GM06990 (cell line): Measurements from ENCODE around the gene PRR27.

Experiments used
- DNase-seq: peaks from one replicate; pipeline ENCODE4 v3.0.0-alpha.2; 2011; ENCODE audit not compliant: insufficient read length; ENCODE audit errors: extremely low read depth
- H3K27me3 ChIP-seq: replicated peaks from 2 replicates; pipeline ENCODE4 v1.6.0; 2011; ENCODE audit warnings: low read length; ENCODE audit not compliant: control insufficient read depth, insufficient read depth
- H3K36me3 ChIP-seq: 2 replicates; pipeline ENCODE4 v1.5.1; 2011; ENCODE audit warnings: low read length; ENCODE audit not compliant: control insufficient read depth, insufficient read depth
- H3K4me3 ChIP-seq: replicated peaks from 2 replicates; pipeline ENCODE4 v1.5.1; 2011; ENCODE audit warnings: low read depth, mild to moderate bottlenecking, control low read depth, low read length
- CTCF ChIP-seq: IDR thresholded peaks from 2 replicates; pipeline ENCODE4 v1.5.1; 2011; ENCODE audit warnings: low read length, control low read depth, mild to moderate bottlenecking, inconsistent platforms; ENCODE audit not compliant: insufficient read depth, poor library complexity, severe bottlenecking

The PRR27 gene

GRCh38 chr4:70138751-70139150 lies 15.3 kb upstream of the PRR27 start:
- H3K36me3 ChIP-seq, result no peaks in the 10 kb centered on the region
- no peak for TF ChIP-seq CTCF
- H3K27me3 ChIP-seq, result no peaks in the 10 kb centered on the region
- no peak overlapping the region for H3K4me3 ChIP-seq
- no peak for DNase-seq

GRCh38 chr4:70151271-70151670 lies 2.8 kb upstream of the PRR27 start:
- no peak for DNase-seq
- Histone ChIP-seq H3K4me3 (no peak overlapping the region), H3K36me3 (no peaks in the 10 kb centered on the region), H3K27me3 (no peaks in the 10 kb centered on the region)
- no peak for TF ChIP-seq CTCF

GRCh38 chr4:70152088-70152487 lies 1.9 kb upstream of the PRR27 start:
- Histone ChIP-seq H3K36me3 (no peaks in the 10 kb centered on the region), H3K27me3 (no peaks in the 10 kb centered on the region), H3K4me3 (no peak overlapping the region)
- no peak for DNase-seq
- no peak for TF ChIP-seq CTCF

GRCh38 chr4:70158576-70158975 lies 4.5 kb downstream of the PRR27 start:
- H3K27me3 ChIP-seq, result no peaks in the 10 kb centered on the region
- DNase-seq, result no peak
- TF ChIP-seq CTCF, result no peak
- no peaks in the 10 kb centered on the region for H3K36me3 ChIP-seq
- H3K4me3 ChIP-seq, result no peak overlapping the region

- Histone ChIP-seq H3K4me3 (no peak overlapping the region), H3K36me3 (no peaks in the 10 kb centered on the region), H3K27me3 (no peaks in the 10 kb centered on the region)
- no peak for TF ChIP-seq CTCF
- no peak for DNase-seq
Measured at GRCh38 chr4:70177090-70177489, 23.1 kb downstream of the PRR27 start.

- Histone ChIP-seq H3K4me3 (no peak overlapping the region), H3K27me3 (no peaks in the 10 kb centered on the region), H3K36me3 (no peaks in the 10 kb centered on the region)
- DNase-seq, result no peak
- TF ChIP-seq CTCF, result no peak
Measured at GRCh38 chr4:70178075-70178660, 24.1 kb downstream of the PRR27 start.
